GM18867 (cell line): ENCODE data around the gene RBMS2.
A peak's percentile ranks its signal among the peaks of the same experiment; 100 is the strongest.

Source experiments
- ATAC-seq: cut with Tn5 transposase; IDR thresholded peaks from one replicate; pipeline ENCODE4 v1.9.1; 2021; ENCODE audit warnings: mild to moderate bottlenecking, moderate library complexity; ENCODE audit not compliant: unreplicated experiment

Gene RBMS2

GRCh38 chr12:56629459-56630179 lies 108.0 kb downstream of the RBMS2 start:
- ATAC-seq = peak; percentile 4

DNA sequence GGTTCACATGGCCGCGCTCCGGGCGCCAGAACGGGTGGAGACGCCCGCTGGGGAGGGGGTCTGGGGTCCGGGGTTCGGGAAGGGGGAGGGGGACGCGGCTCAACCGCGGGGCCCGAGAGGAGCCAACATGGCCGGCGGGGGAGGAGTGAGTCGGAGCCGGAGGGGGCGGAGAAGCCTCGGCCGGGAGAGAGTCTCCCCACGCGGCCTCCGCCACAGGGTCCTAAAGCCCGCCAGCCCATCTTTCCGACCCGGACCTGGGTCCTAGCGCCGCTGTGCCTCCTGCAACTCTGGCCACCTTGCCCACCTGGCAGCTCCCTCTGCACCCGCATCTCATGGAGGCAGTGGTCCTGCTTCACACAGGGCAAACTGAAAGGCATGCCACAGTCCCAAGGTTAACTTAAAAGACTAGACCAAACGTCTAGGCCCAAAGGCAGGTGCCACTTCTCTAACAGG lies 108.6 kb downstream of the RBMS2 start, which contains the start of gene BAZ2A:
BAZ2A (minus strand) TSS at position 147 of the 453 bp plus-strand sequence. CDS start 12,796 bp downstream, outside the sequence.
- ATAC-seq = peak; percentile 66

DNA sequence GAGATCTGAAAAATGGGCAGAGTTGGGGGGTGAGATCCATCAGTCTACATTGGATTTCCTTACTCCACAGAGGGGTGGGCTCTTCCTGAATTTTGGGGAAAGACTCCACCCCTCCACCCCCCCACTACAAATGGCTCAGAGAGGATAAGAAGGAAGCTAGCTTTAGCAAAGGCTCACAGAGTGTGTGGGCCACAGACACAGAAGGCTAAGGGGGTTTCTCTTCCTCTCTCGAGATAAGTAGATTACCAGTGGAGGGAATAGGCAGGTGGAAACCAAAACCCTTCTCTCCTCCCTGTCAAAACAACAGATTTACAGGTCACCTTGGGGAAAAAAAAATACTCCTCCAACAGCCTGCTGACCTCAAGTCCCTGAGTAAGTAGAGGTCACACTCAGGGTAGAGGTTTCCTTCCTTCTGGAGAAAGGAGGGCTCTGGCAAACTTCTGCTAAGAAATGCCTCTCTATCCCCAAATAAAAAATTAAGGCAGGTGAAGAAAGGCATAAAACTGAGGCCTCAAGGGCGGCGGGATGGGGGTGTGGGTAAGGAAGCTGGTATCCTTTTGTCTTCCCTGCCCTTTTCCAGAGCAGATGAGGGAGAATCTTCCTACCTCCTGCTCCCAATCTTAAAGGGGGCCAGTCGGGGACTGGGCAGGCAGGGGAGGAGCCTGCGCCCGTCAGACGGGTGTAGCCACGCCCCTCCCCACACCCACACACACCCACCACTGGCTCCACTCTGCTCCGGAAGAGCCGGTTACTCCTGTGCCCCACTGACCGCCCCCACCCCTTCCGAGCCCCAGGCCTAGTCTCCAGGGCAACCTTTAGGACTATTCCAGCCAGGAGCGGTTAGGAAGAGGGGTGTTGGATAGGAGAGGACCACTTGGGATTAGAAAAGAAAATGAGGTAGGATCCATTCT lies 110.4 kb downstream of the RBMS2 start:
- ATAC-seq = no peak

DNA sequence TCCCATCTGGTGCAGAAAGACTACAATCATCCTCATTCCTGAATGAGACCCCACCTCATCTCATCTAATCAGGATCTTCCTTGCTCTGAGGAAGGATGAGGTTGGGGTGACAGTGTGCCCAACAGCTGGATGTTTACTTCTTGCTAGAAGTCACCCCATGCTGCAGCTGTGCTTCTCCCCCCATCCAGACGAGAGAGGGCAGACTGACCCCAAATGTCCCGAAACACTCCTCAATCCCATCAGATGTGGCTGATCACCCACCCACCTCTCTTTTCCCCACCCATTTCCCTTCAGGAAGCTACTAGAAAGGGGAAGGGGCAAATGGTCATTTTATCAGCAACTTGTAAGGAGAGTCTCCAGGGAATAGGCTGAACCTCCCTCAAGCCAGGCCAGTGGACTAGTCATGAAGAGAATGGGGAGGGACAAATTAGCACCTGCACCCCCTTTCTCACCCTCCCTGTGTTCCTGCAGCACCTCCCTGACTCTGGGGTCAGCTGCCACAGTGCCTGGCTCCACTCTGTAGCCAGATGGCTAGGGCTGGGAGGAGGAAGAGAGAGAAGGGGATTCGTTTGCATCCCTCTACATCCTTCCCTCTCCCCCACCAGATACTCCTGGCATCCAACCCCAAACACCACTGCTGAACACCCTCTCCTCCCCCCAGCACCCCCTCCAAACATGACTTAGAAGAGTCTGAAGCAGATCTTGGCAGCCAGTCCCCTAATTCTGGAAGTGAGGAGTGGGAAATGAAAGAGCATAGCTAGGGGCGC lies 111.3 kb downstream of the RBMS2 start:
- ATAC-seq = no peak

DNA sequence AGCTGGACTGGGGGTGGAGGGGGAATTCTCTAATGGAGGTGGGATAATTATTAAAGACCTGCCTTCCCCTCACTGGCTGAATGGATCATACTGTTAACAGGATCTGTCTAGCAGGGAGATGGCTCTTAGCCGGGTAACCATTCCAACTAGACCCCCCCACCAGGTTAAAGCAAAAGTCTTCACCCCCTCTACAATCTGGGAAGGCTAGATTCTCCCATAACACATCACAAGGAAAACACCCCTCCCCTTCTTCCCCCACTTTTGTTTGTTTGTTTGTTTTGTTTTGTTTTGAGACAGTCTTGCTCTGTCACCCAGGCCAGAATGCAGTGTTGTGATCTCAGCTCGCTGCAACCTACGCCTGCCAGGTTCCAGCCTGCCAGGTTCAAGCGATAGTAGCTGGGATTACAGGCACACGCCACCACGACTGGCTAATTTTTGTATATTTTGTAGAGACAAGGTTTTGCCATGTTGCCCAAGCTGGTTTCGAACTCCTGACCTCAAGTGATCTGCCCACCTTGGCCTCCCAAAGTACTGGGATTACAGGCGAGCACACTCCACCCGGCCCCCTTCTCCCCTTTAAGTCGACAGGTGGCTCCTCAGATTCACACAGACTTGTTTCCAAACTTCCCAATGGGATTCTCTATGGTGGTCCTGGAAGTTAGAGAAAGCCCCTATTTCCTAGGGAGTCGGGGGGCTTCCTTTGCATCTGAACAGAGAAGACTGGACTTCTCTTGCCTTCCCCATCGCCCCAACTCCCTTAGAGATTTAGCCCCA lies 112.0 kb downstream of the RBMS2 start:
- no peak for ATAC-seq

GRCh38 chr12:56634242-56634836 lies 112.7 kb downstream of the RBMS2 start:
- ATAC-seq = no peak

DNA sequence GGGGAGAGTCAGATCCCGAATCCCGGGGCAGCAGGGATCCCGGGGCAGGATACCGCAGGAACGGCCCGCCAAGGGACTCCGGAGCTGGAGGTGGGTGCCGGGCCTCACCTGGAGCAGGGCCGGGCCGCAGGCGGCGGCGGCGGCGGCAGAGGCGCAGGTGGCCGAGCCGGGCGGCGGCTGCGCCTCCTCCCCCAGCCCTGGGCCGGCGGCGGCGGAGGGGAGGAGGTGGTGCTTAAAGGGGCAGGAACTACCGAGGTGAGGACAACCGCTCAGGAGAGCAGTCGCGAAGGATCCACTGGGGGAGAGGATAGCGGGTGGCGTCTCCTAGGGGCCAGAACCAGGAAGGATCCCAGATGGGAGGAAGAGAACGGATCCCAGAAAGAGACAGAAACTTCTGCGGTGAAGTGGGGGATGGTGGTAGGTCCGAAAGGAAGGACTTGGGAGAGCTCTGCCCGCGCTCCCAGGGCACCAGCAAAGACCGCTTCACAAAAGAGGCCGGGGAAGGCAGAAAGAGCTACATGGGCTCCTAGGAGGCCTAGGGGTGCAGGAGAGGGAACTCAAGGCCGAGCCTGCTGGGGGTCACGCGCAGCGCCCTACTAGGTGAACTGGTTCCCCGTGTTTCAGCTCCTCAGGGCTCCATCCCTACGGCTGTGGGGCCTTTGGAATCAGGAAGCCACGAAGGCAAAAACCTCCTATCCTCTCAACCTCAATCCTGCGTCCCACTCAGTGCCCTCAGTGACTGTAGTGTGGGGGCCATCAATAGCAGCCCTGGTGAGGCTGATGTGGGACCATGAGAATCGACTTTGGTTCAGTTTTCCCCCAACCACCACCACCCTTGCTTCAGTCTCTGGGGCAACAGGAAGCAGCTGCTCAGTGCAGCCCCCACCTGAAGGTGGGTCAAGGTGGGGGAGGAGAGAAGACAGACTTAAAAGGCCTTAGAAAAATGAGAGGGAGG lies 113.5 kb downstream of the RBMS2 start:
- peak; percentile 31 for ATAC-seq

DNA sequence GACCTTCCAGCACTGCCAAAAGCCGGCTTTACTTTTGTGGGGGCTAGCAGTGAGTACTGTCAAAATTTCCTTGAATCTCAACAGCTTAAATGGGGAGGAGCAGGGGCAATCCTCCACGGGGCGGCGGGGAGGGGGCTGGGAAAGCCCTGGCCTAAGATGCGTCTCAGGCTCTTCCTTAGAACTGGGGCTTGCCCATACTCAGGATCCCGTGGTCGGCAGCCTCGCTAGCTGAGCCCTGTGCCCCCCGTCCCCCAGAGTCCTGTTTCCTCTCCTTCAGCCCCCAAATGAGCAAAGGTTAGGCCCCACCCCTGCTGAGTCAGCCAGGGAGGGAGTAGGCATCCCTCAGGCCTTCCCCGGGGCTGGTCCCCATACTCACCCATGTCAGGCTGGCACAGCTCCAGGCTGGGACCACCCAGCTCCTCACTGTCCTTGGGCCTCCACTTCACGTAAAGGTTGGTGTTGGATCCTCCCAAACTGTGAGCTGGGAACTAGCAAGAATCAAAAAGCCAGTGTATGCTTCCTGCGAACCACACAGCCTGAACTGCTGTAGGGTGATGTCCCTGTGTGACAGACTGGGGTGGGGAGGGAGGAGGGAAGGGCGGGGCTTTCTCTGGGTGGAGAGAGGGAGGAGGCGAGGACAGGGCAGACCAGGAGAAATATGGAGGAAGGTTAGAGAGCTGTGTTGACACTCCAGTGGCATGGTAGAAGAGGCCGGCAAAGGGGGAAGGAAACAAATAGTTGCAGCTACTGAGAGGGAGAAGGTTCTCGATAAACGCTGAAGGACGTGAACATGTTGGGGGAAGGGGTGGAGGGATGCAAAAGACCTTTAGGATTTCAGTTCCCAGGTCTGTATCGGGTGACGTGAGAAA lies 114.4 kb downstream of the RBMS2 start:
- ATAC-seq = peak; percentile 52

DNA sequence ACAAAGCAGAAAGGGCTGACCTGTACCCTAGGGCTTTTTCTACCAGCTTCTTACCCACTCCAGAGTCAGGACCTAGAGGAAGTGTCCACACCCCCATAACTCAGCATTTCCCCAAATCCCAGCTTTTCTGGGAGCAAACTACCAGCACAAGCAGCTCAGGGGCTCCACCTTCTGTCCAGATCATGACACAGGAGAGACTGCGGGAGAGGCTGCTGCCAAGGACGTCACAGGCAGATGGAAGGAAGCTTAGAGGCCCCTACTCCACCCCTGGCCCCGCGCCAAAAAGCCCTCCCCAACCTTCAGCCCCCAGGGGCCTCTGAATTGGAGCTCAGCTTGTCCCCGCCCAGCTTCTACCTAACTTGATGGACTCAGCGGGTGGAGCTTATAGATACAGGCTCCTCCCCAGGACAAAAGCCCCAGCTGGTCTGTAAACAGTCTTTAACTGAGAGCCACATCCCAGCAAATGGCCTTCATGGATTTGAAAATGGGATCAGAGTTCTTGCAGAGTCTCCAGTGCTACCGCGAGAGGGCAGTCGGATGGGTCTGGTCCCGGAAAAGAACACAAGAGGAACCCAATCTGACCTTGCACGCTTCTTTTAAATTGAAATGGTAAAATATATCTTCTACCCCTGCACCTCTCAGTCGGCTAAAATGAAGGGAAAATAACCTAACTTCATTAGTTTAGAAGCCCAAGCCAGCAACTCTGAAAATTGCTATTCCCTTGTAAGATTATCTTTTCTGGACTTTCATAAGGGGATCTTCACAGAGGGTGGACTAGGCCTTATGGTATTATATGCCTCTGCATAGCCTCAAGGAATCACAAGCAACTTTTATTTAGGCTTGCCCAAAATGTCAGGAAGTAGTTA lies 115.3 kb downstream of the RBMS2 start:
- ATAC-seq = peak; percentile 51

GRCh38 chr12:56637621-56638020 lies 116.0 kb downstream of the RBMS2 start:
- no peak for ATAC-seq

- no peak for ATAC-seq
Observed at GRCh38 chr12:56641219-56641618, 119.6 kb downstream of the RBMS2 start.

GRCh38 chr12:56644654-56645053 lies 123.0 kb downstream of the RBMS2 start:
- ATAC-seq = no peak

GRCh38 chr12:56645201-56645716 lies 123.6 kb downstream of the RBMS2 start:
- ATAC-seq = no peak
